HFFc6 (cell line): ENCODE measurements around the gene FAM186B. TPM values are rescaled to one million over a fixed set of nuclear protein-coding genes. Genes with fewer than 3 reads are reported as not detected.

Experiments
- DNase-seq: peaks from one replicate; pipeline ENCODE4 v3.0.0-alpha.2; 2018
- H3K27ac Mint-ChIP-seq: 2 replicates; pipeline ENCODE4 v1.8.0; 2020; ENCODE audit warnings: mild to moderate bottlenecking, mixed read lengths
- H3K27me3 Mint-ChIP-seq: 2 replicates; pipeline ENCODE4 v1.8.0; 2021; ENCODE audit warnings: mild to moderate bottlenecking, moderate library complexity, mixed read lengths; ENCODE audit not compliant: insufficient read depth
- H3K36me3 Mint-ChIP-seq: 2 replicates; pipeline ENCODE4 v1.8.0; 2021; ENCODE audit warnings: low read depth, mixed read lengths
- H3K4me1 Mint-ChIP-seq: 2 replicates; pipeline ENCODE4 v1.8.0; 2020; ENCODE audit warnings: low read depth, mixed read lengths
- H3K4me3 Mint-ChIP-seq: 2 replicates; pipeline ENCODE4 v1.8.0; 2020; ENCODE audit warnings: mild to moderate bottlenecking, moderate library complexity, mixed read lengths
- H3K9me3 Mint-ChIP-seq: 2 replicates; pipeline ENCODE4 v1.8.0; 2020; ENCODE audit warnings: mild to moderate bottlenecking, mixed read lengths
- total RNA-seq, 6 experiments: library from RNA; stranded (reverse); fragmentation: NEBNext Ultra II Directional; extraction: Animal tissue kit (Norgen Biotek cat#: 25700); gene quantifications; 2 replicates in 1 of 6; 3 replicates in 5 of 6; pipeline ENCODE4 v1.2.3, GENCODE V29; 2021
- TF ChIP-seq, protein P1 (sequence below): fragments of 200-600 bp; sonication (generic); IDR thresholded peaks from 2 replicates; pipeline ENCODE4 v1.5.0; 2021; ENCODE audit warnings: antibody characterized with exemption, mild to moderate bottlenecking

FAM186B gene
- total RNA-seq, 6 experiments from 2014 or later: 0.21 to 0.46 (median 0.31) TPM

DNA sequence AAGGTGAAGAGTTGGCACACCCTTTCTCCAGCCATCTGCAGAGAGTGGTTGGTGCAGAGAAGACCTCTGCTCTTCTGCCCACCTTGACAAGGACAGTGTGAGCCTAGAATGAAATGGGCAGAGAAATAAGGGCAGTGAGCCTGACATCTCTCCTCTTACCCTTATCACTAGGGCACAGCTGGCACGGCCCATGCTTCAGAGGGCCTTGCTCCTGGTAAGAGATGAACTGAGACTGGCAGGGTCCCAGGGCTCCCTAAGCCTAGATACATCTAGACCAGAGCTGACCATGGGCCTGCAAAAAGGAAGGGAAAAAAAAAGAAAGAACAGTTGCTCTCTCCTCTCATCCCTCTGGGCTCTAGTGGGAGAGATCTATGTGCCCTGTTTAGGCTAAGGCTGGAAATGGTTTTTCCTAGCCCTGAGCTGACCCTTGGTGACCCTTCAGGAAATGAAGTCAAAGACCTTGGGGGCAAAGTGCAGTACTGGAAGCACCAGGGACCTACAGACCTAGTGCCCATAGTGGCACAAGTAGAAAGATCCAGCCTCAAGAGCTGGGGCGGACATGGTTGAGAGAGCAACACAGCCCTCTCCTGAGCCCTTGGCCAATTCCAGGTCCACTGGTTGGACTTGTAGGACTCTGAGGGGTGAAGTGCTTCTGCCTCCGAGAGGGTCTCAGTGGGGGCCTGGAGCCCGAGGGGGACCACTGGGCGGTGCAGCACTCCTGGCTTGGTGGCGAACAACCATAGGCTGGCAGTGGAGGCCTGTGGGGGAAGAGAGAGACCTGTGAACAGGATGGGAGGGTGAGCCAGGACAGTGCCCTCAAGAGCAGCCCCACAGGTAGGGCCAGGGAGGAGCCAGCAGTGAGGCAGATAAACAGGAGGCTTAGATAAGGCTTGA is 40.0 kb upstream of the FAM186B start:
- H3K27me3 Mint-ChIP-seq: peaks cover 9% of the 10 kb centered on the region
- no peak for DNase-seq
- H3K27ac Mint-ChIP-seq: no peak overlapping the region; the same call in 1 of the 2 replicates
- peaks cover 5% of the 10 kb centered on the region; the same call in 1 of the 2 replicates for H3K36me3 Mint-ChIP-seq
- TF ChIP-seq, protein P1, sequence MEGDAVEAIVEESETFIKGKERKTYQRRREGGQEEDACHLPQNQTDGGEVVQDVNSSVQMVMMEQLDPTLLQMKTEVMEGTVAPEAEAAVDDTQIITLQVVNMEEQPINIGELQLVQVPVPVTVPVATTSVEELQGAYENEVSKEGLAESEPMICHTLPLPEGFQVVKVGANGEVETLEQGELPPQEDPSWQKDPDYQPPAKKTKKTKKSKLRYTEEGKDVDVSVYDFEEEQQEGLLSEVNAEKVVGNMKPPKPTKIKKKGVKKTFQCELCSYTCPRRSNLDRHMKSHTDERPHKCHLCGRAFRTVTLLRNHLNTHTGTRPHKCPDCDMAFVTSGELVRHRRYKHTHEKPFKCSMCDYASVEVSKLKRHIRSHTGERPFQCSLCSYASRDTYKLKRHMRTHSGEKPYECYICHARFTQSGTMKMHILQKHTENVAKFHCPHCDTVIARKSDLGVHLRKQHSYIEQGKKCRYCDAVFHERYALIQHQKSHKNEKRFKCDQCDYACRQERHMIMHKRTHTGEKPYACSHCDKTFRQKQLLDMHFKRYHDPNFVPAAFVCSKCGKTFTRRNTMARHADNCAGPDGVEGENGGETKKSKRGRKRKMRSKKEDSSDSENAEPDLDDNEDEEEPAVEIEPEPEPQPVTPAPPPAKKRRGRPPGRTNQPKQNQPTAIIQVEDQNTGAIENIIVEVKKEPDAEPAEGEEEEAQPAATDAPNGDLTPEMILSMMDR: no peak
- no peaks in the 10 kb centered on the region for H3K9me3 Mint-ChIP-seq
- H3K4me1 Mint-ChIP-seq: no peaks in the 10 kb centered on the region
- no peak overlapping the region for H3K4me3 Mint-ChIP-seq

DNA sequence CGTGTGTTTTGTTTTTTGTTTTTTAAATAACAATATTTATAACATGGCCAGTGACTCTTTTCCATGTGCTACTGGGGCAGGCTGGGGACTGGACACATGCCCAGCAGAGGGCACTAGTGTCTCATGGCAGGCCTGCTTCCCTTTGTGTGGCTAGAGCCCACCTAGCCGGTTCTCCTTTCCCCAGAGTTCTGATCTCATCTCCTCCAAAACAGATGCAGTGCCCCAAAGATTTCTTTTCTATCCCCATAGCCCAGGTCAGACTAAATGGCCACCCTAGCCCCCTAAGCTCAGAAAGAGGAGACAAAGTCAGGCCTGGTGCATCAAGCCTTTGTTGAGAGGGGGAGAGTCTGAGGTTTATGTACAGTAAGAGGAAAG is 39.2 kb upstream of the FAM186B start:
- peak overlapping the region; percentile 12 for H3K27ac Mint-ChIP-seq
- H3K9me3 Mint-ChIP-seq: no peaks in the 10 kb centered on the region
- H3K4me1 Mint-ChIP-seq: no peaks in the 10 kb centered on the region
- H3K27me3 Mint-ChIP-seq: peaks cover 9% of the 10 kb centered on the region
- TF ChIP-seq, protein P1: peak; percentile 96
- no peak overlapping the region for H3K4me3 Mint-ChIP-seq
- peaks cover 5% of the 10 kb centered on the region; the same call in 1 of the 2 replicates for H3K36me3 Mint-ChIP-seq
- peak; percentile 68 for DNase-seq

DNA sequence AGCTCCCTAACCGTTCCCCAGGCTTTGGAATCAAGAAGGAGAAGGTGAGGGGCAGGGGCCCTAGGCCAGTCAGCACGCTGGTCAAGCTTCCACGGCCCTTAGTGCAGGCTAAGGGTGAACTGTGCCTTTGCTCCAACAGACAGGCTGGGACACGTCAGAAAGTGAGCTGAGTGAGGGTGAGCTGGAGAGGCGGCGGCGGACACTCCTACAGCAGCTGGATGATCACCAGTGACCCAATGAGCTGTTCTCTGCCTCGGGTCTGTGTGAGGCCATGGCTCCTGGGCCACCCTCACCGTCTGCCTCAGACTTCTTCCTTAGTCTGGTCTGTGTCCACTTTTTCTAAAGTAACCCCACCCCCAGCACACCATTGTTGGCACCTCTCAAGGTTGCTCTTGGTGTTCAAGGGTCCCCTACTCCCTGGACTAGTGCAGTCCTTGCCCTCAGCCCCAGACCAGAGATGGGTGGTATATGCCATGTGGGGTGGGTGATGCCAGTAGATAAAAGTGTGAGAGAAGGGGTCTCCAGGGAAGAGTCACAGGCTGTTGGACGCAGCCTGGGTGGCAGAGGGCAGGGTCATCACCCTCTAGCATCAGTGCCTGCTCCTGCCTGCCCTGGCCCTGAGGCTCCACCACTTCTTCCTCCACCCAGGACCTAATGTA is 38.7 kb upstream of the FAM186B start:
- Mint-ChIP-seq H3K36me3 (peaks cover 10% of the 10 kb centered on the region; the same call in 1 of the 2 replicates), H3K9me3 (no peaks in the 10 kb centered on the region), H3K4me1 (no peaks in the 10 kb centered on the region), H3K4me3 (no peak overlapping the region), H3K27me3 (peaks cover 9% of the 10 kb centered on the region), H3K27ac (peak overlapping the region; percentile 53)
- no peak for DNase-seq
- TF ChIP-seq, protein P1: no peak

DNA sequence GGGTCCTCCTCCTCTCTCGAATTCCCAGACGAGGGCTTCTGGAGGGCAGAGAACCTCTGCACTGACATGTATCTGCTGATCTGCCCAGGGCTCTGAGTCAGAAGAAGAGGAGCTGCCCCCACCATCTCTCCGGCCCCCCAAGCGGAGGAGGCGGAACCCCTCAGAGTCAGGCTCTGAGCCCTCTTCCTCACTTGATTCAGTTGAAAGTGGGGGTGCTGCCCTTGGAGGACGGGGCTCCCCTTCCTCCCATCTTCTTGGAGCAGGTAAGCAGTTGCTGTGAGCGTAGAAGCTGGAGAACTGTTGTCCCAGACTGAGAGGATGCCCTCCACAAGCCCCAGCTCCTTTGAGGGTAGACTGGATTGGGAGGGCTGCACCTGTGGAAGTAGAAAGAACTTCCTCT is 37.7 kb upstream of the FAM186B start:
- no peak for DNase-seq
- Mint-ChIP-seq H3K27me3 (peaks cover 7% of the 10 kb centered on the region), H3K27ac (no peak overlapping the region), H3K9me3 (no peaks in the 10 kb centered on the region), H3K4me1 (no peaks in the 10 kb centered on the region), H3K4me3 (no peak overlapping the region), H3K36me3 (peaks cover 10% of the 10 kb centered on the region; the same call in 1 of the 2 replicates)
- TF ChIP-seq, protein P1: no peak

DNA sequence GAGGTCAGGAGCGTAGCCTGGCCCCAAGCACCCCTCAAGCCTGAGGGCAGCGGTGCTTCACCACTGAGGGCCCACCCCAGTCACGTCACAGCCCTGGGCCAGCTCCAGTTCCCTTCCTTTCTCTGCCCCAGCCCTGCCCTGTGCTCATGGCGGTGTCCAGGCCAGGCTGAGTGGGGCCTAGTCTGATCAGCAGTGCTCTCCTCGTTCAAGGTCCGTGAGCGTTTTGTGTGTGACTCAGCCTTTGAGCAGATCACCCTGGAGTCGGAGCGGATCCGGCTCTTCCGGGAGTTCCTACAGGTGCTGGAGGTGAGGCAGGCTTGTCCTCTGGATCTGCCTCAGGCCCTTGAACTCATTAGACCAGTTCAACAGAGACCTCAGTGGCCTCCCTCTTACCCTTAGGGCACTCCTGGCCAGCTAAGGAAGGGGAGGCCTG is 36.9 kb upstream of the FAM186B start:
- peaks cover 10% of the 10 kb centered on the region; the same call in 1 of the 2 replicates for H3K36me3 Mint-ChIP-seq
- H3K4me1 Mint-ChIP-seq: peaks cover 1% of the 10 kb centered on the region

More for the DNA sequence above, 36.9 kb upstream of the FAM186B start:
- Mint-ChIP-seq H3K27ac (no peak overlapping the region), H3K27me3 (peaks cover 4% of the 10 kb centered on the region), H3K4me3 (no peak overlapping the region), H3K9me3 (no peaks in the 10 kb centered on the region)
- no peak for DNase-seq
- TF ChIP-seq, protein P1: no peak
